HG02798 (cell line): ENCODE data around the gene LRFN3.
A peak's percentile ranks its signal among the peaks of the same experiment; 100 is the strongest.
"Not testable (repeated sequence)": the region's sequence is repeated elsewhere in the genome, so short reads cannot be mapped to it uniquely, and the experiment has no call there.

Source experiments
- ATAC-seq: cut with Tn5 transposase; IDR thresholded peaks from one replicate; pipeline ENCODE4 v1.9.1; 2021; ENCODE audit warnings: mild to moderate bottlenecking; ENCODE audit not compliant: unreplicated experiment, poor library complexity

Gene LRFN3, protein sequence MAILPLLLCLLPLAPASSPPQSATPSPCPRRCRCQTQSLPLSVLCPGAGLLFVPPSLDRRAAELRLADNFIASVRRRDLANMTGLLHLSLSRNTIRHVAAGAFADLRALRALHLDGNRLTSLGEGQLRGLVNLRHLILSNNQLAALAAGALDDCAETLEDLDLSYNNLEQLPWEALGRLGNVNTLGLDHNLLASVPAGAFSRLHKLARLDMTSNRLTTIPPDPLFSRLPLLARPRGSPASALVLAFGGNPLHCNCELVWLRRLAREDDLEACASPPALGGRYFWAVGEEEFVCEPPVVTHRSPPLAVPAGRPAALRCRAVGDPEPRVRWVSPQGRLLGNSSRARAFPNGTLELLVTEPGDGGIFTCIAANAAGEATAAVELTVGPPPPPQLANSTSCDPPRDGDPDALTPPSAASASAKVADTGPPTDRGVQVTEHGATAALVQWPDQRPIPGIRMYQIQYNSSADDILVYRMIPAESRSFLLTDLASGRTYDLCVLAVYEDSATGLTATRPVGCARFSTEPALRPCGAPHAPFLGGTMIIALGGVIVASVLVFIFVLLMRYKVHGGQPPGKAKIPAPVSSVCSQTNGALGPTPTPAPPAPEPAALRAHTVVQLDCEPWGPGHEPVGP

DNA sequence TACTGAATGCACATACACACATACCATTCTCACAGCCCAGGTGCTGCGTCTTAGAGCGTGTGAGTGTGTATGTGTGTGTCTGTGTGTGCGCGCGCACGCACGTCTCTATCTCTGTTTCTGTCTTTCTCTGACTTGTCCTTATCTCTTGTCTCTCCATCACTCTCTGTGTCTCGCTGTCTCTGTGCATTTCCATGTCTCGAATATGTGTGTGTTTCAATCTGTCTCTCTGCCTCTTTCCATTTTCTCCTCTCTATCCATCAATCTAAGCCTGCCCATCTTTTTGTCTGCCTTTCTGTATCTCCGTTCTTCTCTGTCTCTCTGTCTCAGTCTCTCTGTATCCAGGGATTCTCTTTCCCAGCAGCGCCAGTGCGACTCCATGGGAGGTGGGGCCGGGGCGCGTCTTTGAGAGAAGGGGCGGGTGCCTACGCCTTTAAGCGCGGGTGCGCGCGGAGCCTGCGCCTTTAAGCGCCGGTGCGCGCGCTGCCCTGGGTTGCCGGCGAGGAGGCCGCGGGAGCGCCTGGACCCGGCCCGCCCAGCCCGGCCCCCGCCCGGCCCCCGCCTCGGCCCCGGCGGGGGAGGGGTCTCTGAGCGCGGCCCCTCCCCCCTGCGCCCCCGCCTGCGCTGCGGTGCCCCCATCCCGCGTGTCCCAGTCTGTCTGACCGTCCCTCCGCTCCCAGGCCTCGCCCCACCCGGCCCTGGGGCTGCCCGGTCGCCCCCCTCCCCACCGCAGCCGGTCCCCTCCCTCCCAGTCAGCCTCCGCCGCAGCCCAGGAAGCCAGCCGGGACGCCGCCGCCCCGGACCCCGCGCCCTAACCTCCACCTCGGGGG, at the start of gene LRFN3:
TSS of gene LRFN3 (plus strand) at position 464 of the 827 bp plus-strand sequence. CDS start 3,052 bp downstream, outside the sequence.
- ATAC-seq: no peak

DNA sequence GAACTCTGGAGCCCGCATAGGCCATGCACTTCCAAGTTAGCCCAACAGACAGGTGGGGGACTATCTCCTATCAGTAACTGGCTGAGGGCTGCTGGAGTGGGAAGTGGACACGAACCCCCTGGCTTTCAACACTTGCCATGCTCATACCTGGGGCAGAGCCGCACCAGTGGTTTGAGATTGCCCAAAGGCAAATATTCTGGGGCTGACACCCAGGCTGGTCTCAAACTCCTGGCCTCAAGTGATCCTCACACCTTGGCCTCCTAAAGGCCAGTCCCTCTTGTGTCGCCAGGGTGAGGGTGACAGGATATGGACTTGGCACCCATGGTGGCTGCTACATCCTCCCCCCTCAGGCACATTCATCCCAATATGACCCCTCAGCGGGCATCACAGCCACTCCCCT, 49.0 kb upstream of the LRFN3 start:
- no peak for ATAC-seq

DNA sequence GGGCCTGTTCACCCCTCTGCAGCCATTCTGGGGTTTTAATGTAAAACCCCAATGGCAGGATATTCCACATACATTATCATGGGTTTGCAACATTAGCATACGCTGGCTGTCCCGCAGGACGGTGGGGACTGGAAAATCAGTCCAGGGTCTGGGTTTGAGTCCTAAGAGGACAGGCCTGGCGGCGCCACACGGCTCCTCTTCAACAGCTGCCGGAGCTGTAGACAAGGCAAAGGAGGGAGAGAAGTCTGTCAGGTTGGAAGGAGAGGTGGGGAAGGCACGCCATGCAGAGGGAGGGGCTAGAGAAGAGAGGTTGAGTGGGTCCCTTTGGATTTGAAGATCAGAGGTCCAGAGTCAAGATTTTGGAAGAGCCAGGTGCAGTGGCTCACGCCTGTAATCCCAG, 47.8 kb upstream of the LRFN3 start:
- ATAC-seq: no peak

DNA sequence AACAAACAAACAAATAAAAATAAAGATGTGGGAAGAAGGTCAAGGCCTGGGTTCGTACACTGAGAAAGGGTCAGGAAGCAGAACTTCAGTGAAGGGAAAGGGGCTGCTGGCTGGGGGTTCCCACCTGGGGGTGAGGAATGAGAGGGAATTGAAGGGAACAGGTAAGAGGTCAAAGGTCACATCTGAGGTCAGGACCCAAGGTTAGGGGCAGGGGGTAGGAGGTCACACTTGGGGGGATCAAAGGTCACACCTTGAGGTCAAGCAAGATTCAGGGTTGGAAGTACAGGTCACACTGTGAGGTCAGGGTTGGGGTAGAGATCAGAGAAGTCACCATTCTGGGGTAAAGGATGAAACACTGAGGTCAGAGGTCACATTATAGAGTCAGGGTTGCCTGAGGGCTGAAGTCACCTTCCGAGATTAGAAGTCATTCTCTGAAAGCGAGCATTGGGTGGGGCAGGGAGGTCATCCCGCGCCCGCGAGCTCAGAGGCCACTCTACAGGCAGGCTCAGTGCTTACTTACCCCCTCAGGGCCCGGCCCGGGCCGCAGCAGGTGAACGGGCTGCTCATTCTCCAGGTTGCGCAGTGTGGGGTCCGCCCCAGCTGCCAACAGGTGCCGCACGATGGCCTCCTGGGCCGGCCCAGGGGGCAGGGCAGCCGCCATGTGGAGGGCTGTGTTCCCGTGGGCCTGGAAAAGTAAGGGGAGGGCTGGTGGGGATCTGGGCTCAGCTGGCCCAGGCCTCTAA, 46.6 kb upstream of the LRFN3 start:
- no peak for ATAC-seq

DNA sequence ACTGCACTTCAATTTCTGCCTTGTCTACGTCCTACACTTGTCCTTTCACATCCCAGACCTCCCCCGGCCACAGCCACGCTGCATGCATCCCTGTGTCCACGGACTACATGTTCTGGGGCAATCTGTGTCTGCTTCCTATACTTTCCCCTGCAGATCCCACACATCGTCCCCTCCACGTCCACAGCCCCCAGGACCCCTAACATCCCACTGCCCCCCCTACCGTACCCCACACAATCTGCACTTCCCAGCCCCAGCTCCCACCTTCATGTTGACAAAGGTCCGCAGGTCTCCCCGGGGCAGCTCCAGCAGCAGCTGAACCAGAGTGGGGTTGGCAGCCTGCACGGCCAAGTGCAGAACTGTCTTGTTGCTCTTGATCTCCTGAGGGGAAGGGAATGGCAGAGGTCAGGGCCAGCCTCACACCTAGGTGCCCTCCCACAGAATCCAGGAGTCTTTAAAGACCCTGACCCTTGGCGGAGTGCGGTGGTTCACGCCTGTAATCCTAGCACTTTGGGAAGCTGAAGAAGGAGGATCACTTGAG, 46.0 kb upstream of the LRFN3 start:
- ATAC-seq: no peak

DNA sequence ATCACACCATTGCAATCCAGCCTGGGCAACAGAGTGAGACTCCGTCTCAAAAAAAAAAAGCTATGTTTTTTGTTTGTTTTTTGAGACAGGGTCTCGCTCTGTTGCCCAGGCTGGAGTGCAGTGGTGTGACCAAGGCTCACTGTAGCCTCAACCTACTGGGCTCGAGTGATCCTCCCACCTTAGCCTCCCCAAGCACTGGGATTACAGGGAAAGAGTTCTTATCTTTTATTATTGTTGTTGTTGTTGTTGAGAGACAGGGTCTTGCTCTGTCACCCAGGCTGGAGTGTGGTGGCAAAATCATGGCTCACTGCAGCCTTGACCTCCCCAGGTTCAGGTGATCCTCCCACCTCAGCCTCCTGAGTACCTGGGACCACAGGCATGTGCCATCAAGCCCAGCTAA, 44.4 kb upstream of the LRFN3 start:
- not testable (repeated sequence) for ATAC-seq

DNA sequence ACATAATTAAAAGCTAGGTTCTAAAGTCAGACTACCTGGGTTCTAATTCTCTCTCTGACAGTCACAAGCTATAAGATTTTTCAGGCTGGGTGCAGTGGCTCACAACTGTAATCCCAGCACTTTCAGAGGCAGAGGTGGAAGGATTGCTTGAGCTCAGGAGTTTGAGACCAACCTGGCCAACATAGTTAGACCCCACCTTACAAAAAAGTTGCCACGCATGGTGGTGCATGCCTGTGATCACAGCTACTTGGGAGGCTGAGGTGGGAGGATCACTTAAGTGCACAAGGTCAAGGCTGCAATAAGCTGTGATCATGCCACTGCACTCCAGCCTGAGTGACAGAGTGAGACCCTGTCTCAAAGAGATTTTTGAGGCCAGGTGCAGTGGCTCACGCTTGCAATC, 41.8 kb upstream of the LRFN3 start:
- ATAC-seq: no peak

DNA sequence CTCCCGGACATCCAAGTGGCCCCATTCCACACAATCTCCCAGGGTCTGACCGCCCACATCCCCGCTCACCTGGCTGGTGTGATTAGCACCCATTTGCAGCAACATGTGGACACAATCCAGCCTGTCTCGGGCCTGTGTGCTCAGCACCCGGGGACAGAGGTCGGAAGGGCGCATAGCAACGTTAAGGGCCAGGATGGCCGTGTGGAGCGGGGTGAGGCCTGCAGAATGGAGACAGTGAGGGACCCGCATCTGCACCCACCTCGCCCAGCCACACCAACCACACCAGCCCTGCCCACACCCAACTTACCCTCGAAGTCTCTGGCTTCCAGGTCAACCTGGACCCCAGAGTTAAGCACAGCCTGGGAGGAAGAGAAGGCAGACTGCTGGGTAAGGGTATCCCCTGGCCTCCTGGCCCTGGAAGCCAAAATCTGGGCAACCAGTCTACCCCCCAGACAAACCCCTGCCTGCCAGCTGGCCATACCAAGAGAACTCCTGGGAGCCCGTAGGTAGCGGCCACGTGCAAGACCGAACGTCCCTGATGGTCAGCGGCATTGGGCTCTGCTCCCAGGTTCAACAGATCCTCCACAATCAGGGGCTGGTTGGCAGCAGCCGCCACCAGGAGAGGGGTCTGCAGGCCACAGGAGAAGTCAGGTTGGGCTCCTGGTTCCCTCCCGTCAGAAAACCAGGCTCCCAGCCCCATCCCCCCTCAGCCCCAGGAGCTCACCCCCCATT, 40.1 kb upstream of the LRFN3 start:
- ATAC-seq: no peak

DNA sequence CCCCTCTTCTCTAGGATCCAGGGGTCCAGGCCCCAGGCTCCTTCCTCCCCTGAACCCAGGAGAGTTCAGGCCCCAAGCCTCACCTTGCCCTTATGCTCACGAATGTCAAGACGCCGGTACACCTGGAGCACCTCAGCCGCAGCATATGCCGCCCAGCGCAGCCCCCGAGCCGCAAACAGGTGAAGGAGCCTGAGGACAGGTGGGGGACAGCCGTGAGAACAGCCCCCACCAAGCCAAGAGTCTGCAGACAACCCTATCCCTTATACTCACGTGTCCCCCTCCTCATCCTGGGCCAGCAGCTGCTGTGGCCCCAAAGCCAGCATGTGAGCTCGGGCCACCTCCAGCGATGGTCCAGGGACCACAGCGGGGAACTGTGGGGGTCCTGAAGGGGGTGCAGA, 39.5 kb upstream of the LRFN3 start:
- ATAC-seq: no peak

DNA sequence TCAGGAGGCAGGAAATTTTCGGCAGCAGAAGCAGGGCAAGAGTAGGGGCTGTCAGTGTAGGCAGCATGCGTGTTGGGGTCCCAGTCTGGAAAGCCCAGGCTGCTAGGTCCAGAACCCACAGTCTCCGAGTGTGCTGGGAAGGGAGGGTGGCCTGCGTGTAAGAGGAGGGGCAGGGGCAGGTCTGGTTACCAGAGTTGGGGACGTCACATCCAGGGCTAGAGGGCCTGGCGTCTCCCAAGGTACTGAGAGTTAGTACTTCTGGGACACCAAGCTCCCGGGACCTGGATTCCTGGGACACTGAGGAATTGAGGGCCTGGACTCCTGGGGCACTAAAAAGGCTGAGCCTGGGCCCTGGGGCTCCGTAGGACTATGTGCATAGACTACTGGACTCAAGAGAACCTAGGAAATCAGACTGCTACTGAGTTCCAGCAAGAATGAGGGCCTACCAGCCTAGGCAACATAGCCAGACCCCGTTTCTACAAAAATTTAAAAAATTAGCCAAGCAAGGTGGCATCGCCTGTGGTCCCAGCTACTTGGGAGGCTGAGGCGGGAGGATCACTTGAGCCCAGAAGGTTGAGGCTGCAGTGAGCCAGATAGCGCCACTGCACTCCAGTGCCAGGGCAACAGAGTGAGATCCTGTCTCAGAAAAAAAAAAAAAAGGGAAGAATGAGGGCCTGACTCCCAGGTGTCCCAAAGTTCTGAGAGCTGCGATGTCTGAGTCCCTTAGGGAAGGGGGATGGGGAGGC, 38.3 kb upstream of the LRFN3 start:
- ATAC-seq: no peak

DNA sequence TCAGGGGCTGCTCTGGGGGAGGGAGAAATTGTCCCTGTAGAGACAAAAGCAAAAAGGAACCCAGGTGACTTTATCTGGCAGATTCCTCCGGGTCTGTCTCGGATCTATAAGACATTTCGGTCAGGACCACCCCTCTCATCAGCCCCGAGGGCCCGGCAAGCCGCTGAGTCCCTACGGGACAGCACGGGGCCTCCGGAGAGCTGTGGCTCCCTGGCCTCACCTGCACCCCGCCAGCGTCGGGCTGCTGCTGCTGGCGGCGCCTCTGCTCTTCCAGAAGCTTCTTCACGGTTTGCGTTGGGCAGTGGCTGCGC, 37.7 kb upstream of the LRFN3 start:
- ATAC-seq: no peak

DNA sequence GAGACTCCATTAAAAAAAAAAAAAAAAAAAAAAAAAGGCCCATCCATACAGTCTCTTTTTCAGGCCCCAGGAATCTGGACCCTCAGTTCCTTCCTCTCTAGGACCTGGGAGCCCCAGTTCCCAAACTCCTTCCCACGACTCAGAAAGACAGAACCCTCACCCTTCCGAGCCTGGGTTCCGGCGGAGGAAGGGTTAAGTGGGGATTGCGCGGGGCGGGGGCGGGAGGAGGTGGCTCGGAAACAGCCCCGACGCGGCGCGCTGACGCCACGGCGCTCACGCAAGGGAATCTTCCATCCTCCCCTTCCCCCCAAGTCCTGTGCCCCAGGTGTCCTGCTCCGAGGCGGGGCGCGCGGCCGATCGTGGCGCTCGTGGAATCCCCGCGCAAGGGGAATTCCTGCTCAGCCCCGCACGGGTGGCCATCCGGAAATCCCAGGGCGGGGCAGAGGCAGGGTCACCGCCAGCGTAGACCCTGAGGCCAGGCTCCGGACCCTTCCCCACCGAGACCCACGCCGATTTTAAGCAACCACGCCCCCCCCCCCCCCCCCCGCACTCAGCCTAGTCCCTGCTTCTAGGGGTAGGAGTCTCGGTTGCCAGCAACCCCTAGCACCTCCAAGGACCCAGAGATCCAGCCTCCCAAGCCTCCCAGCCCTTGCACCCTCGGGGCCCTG, 36.5 kb upstream of the LRFN3 start:
- ATAC-seq: peak; percentile 63

DNA sequence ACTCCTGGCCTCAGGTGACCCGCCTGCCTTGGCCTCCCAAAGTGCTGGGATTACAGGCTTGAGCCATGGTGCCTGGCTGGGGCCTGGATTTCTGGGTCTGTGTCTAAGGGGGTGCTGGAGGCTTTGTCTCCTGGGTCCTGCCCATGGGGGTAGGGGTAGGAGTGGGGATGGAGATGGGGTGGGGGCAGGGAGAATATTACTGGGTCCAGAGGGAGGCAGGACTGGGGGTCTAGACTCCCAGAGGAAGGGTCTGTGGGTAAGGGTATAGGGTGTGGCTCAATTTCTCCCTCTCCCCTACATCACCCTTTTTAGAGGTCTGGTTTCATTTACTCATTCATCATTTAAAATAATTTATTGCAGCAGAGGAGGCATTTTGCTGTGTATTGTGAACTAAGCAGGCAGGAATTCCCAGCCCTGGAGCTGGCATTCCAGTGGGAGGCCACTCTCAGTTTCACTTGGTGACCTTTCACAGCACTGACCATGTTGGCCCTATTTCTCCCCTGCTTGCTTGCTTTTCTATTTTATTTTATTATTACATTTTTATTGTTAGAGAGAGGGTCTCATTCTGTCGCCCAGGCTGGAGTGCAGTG, 35.0 kb upstream of the LRFN3 start:
- no peak for ATAC-seq

DNA sequence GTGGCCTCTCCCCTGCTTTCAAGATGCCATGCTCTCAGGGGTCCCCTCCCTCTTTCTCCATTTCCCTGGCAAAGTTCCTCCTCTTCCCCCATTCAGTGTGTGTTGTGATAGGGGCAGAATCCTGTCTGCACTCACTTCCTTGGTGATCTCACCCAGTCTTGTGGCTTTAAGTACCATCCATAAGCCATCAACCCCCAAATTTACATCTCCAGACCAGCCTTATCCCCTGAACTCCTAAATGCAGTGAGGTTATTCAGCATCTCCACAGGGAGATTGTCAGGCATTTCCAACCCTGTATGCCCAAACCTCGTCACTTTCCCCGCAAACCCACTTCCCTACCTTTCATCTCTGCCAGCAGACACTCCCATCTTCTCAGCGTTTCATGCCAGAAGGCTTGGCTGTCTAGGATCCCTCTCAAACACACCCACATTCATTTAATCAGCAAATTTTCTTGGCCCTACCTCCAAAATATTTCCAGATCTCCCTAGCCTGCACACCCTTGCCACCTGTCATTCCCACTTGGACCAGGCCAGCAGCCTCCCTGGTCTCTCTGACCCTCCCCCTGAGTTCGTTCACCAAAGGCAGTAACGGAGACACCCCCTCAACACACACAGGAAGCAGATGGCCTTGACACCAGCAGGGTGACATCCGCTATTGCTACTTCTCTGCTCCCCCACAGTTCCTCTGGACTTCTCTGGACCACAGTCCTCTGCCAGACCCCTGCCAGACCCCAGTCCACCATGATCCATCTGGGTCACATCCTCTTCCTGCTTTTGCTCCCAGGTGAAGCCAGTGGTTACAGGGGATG, 34.1 kb upstream of the LRFN3 start, which contains the start of gene HCST:
TSS of gene HCST (plus strand) at position 676 of the 808 bp plus-strand sequence. CDS start at position 741, 65 bp downstream.
- ATAC-seq: no peak

DNA sequence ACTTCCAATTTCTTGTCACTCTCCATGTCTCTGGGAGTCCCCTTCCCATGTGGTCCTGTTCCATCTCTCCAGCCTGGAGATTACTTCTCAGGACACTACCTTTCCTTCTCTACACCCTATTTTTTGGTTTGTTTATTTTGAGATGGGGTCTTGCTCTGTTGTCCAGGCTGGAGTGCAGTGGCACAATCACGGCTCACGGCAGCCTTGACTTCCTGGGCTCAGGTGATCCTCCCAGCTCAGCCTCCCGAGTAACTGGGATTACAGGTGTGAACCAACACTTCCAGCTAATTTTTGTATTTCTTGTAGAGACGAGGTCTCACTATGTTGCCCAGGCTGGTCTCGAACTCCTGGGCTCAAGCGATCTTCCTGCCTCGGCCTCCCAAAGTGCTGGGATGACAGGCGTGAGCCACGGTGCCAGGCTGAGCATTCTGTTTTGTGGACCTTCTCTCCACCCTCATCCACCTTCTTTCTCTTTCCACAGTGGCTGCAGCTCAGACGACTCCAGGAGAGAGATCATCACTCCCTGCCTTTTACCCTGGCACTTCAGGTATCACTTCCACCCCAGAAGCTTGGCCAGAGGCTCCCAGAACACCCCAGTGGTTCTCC, 33.2 kb upstream of the LRFN3 start:
- ATAC-seq: no peak

DNA sequence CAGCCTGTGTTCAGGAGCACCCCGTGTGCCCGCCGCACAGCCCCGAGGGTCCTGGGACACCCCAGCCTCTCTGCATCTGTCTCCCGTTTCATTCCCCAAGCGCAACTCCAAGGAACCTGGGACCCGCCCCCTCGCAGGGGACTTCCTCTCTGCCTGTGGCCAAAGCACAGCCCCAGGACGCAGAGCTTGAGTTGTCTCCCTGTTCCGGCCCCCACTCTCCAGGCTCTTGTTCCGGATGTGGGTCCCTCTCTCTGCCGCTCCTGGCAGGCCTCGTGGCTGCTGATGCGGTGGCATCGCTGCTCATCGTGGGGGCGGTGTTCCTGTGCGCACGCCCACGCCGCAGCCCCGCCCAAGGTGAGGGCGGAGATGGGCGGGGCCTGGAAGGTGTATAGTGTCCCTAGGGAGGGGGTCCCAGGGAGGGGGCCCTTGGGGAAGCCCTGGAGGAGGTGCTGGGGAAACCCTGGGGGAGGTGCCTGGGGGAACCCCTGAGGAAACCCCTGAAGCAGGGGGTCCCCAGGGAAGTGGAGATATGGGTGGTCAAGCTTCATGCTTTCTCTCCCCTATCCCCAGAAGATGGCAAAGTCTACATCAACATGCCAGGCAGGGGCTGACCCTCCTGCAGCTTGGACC, 32.5 kb upstream of the LRFN3 start:
- ATAC-seq: peak; percentile 41
